Mammary epithelial cell (primary cell): Measurements from ENCODE around the gene GFM1.

Experiments used
- CTCF ChIP-seq, 2 donors: IDR thresholded peaks in 1 of 2; conservative IDR thresholded peaks in 1 of 2; 2 replicates each; pipeline ENCODE4 v1.5.1; 2011 to 2012; ENCODE audit warnings: inconsistent platforms in 2 of 2, low read length in 2 of 2, mild to moderate bottlenecking in 2 of 2, control low read depth in 1 of 2, low read depth in 1 of 2; ENCODE audit not compliant: insufficient read depth in 1 of 2; ENCODE audit errors: extremely low read depth in 1 of 2
- EZH2 ChIP-seq: IDR thresholded peaks from 2 replicates; pipeline ENCODE4 v1.6.1; 2012; ENCODE audit warnings: low read length, inconsistent platforms, borderline replicate concordance

GRCh38 chr3:158731486-158731885 lies 87.2 kb downstream of the GFM1 start:
- TF ChIP-seq EZH2 (no peak), CTCF (conservative IDR thresholded peaks at IDR 0.05 in 1 of 2, IDR thresholded peaks at IDR 0.05 in 1 of 2; ENCODE audit: extremely low read depth in 1 of 2, insufficient read depth in 1 of 2, low read depth in 1 of 2, low read length in 2 of 2) (no peak)
